HepG2 (cell line): Measurements from ENCODE around the gene SLTM. TPM values are rescaled to one million over a fixed set of nuclear protein-coding genes. Genes with fewer than 3 reads are reported as not detected.

ENCODE experiments used
- ATF7 ChIP-seq, 2 experiments: fragments of 450-650 bp in 1 of 2; sonication (generic) in 1 of 2; formaldehyde crosslinking in 1 of 2; IDR thresholded peaks; 2 replicates each; pipeline versions ENCODE4 v1.4.0 to v1.6.1; 2016 to 2020; ENCODE audit warnings: antibody characterized with exemption in 1 of 2, mild to moderate bottlenecking in 1 of 2, missing genetic modification reagents in 1 of 2
- GABPA ChIP-seq, 2 experiments: IDR thresholded peaks; 2 replicates each; pipeline ENCODE4 v1.6.1; 2011 to 2016; ENCODE audit warnings: low read depth in 2 of 2, low read length in 1 of 2, missing biosample characterization in 1 of 2, missing genetic modification characterization in 1 of 2
- HNF4A ChIP-seq: sonication (generic); formaldehyde crosslinking; IDR thresholded peaks from 2 replicates; pipeline ENCODE4 v1.4.0; 2020; ENCODE audit warnings: missing genetic modification reagents
- JDP2 ChIP-seq: sonication (generic); formaldehyde crosslinking; IDR thresholded peaks from 2 replicates; pipeline ENCODE4 v1.8.1; 2022; ENCODE audit warnings: missing genetic modification reagents, borderline replicate concordance
- MIER2 ChIP-seq: IDR thresholded peaks from 2 replicates; pipeline ENCODE4 v1.6.1; 2016; ENCODE audit warnings: missing biosample characterization, missing genetic modification reagents
- NFIC ChIP-seq: IDR thresholded peaks from 2 replicates; pipeline ENCODE4 v1.6.1; 2012; ENCODE audit warnings: mild to moderate bottlenecking, low read length, inconsistent platforms
- NR3C1 ChIP-seq: sonication (generic); formaldehyde crosslinking; IDR thresholded peaks from 2 replicates; pipeline ENCODE4 v1.4.0; 2020; ENCODE audit warnings: missing genetic modification reagents
- NRL ChIP-seq: sonication (generic); formaldehyde crosslinking; IDR thresholded peaks from 2 replicates; pipeline ENCODE4 v1.5.0; 2020; ENCODE audit warnings: missing genetic modification reagents, mild to moderate bottlenecking, moderate library complexity, borderline replicate concordance
- PAWR ChIP-seq: sonication (generic); formaldehyde crosslinking; IDR thresholded peaks from 2 replicates; pipeline ENCODE4 v1.4.0; 2020; ENCODE audit warnings: missing genetic modification reagents, mild to moderate bottlenecking, borderline replicate concordance
- RAD21 ChIP-seq: fragments of 450-650 bp; formaldehyde crosslinking; IDR thresholded peaks from 2 replicates; pipeline ENCODE4 v1.5.0; 2020; ENCODE audit warnings: mild to moderate bottlenecking
- RFX5 ChIP-seq: IDR thresholded peaks from 2 replicates; pipeline ENCODE4 v1.6.1; 2011; ENCODE audit warnings: low read depth, low read length, improper control_type of control experiment
- TCF12 ChIP-seq, 2 experiments: fragments of 450-650 bp in 1 of 2; sonication (generic) in 1 of 2; formaldehyde crosslinking in 1 of 2; IDR thresholded peaks; 2 replicates each; pipeline versions ENCODE4 v1.6.1 to v1.8.0; 2017 to 2022; ENCODE audit warnings: antibody characterized with exemption in 1 of 2, mild to moderate bottlenecking in 1 of 2, missing genetic modification reagents in 1 of 2, moderate library complexity in 1 of 2
- TEAD3 ChIP-seq: optimal IDR thresholded peaks from 2 replicates; pipeline ENCODE3; 2016; ENCODE audit warnings: borderline replicate concordance
- ZFP37 ChIP-seq: sonication (generic); formaldehyde crosslinking; IDR thresholded peaks from 2 replicates; pipeline ENCODE4 v1.4.0; 2020; ENCODE audit warnings: missing genetic modification reagents, borderline replicate concordance
- ZFP62 ChIP-seq: sonication (generic); formaldehyde crosslinking; IDR thresholded peaks from 2 replicates; pipeline ENCODE4 v1.4.0; 2020; ENCODE audit warnings: missing genetic modification reagents
- ZFP82 ChIP-seq: sonication (generic); formaldehyde crosslinking; IDR thresholded peaks from 2 replicates; pipeline ENCODE4 v1.5.1; 2020; ENCODE audit warnings: mild to moderate bottlenecking, missing genetic modification reagents, borderline replicate concordance
- ZNF33A ChIP-seq: sonication (generic); formaldehyde crosslinking; IDR thresholded peaks from 2 replicates; pipeline ENCODE4 v1.5.1; 2020; ENCODE audit warnings: missing genetic modification reagents, mild to moderate bottlenecking, moderate library complexity, borderline replicate concordance
- ZNF883 ChIP-seq: sonication (generic); formaldehyde crosslinking; IDR thresholded peaks from 2 replicates; pipeline ENCODE4 v1.5.1; 2020; ENCODE audit warnings: mild to moderate bottlenecking, missing genetic modification reagents; ENCODE audit errors: not compliant biosample characterization
- polyA plus RNA-seq, 8 experiments: library from polyadenylated mRNA; depleted of rRNA in 3 of 8; stranded (reverse) in 7 of 8; unstranded in 1 of 8; fragments of >200 nt; fragmentation: Illumina TruSeq in 4 of 8; extraction: Trizol in 4 of 8; gene quantifications; 2 replicates each; pipeline versions ENCODE4 v1.2.1 to v1.2.3, GENCODE V29; 2011 to 2016; ENCODE audit warnings: low read depth in 4 of 8, missing spikeins in 1 of 8, mixed read lengths in 1 of 8; ENCODE audit not compliant: insufficient read depth in 1 of 8
- total RNA-seq, 5 experiments: library from RNA; depleted of rRNA; stranded (reverse); fragments of >200 nt; fragmentation: Illumina TruSeq; extraction: Trizol; gene quantifications; 2 replicates each; pipeline ENCODE4 v1.2.3, GENCODE V29; 2016; ENCODE audit warnings: low read depth in 1 of 5
- TF ChIP-seq, protein P1 (sequence below): IDR thresholded peaks from 2 replicates; pipeline ENCODE4 v1.6.1; 2016
- TF ChIP-seq, protein P2 (sequence below): IDR thresholded peaks from 2 replicates; pipeline ENCODE4 v1.6.1; 2016; ENCODE audit warnings: missing compliant biosample characterization, missing genetic modification reagents, borderline replicate concordance
- TF ChIP-seq, protein P3 (sequence below): sonication (generic); formaldehyde crosslinking; IDR thresholded peaks from 2 replicates; pipeline ENCODE4 v1.5.0; 2020; ENCODE audit warnings: missing genetic modification reagents
- TF ChIP-seq, protein P4 (sequence below): sonication (generic); formaldehyde crosslinking; IDR thresholded peaks from 2 replicates; pipeline ENCODE4 v1.8.1; 2023; ENCODE audit warnings: missing genetic modification reagents, inconsistent platforms, borderline replicate concordance

Gene SLTM
- total and polyA plus RNA-seq, 2 of the 13 experiments (the other 11 are each of a cell fraction or from before 2014, with no cell fraction given): 22.0 to 64.2 TPM

DNA sequence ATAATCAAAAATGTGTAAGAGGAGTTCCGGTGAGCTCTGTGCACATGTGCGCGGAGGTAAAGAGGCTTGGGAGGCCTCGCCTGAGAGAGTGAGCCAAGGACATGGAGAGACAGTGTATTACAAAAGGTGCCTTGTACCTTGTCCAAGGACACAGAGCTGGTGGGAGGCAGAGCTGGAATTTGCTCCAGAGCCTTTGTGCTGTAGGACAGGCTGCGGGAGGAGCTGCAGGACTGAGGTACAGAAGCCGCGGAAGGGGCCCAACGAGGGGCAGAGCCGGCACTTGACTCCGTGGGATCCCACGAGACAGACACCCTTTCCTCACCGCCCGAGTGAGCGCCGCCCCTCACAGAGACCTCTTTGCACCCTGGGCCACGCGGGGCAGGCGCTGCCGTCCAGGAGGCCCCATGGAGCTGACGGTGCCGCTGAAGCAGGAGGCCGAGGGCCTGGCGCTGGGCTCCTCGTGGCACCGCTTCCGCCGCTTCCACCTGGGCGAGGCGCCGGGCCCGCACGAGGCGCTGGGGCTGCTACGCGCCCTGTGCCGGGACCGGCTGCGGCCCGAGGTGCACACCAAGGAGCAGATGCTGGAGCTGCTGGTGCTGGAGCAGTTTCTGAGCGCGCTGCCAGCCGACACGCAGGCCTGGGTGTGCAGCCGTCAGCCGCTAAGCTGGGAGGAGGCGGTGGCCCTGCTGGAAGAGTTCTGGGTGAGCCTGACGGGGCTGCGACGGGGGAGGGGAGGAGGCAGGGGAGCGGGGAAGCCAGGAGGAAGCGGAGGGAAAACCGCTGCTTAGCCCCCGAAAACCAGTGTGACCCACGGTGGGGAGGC, 68.7 kb downstream of the SLTM start (continued):
- TF ChIP-seq PAWR (CRISPR knock-in tag): no peak
- TF ChIP-seq, protein P1, sequence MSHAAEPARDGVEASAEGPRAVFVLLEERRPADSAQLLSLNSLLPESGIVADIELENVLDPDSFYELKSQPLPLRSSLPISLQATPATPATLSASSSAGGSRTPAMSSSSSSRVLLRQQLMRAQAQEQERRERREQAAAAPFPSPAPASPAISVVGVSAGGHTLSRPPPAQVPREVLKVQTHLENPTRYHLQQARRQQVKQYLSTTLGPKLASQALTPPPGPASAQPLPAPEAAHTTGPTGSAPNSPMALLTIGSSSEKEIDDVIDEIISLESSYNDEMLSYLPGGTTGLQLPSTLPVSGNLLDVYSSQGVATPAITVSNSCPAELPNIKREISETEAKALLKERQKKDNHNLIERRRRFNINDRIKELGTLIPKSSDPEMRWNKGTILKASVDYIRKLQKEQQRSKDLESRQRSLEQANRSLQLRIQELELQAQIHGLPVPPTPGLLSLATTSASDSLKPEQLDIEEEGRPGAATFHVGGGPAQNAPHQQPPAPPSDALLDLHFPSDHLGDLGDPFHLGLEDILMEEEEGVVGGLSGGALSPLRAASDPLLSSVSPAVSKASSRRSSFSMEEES (CRISPR knock-in tag): no peak; the same call in 1 of the 2 replicates
- peak; percentile 71 for TF ChIP-seq RAD21 (CRISPR knock-in tag)
- TF ChIP-seq MIER2: no peak
- TF ChIP-seq ZFP82 (CRISPR knock-in tag): peak; percentile 73; the same call in 1 of the 2 replicates
- peak; percentile 87 for TF ChIP-seq NRL
- no peak for TF ChIP-seq NR3C1 (CRISPR knock-in tag)
- TF ChIP-seq RFX5: no peak
- no peak for TF ChIP-seq TCF12 (IDR thresholded peaks at IDR 0.05)
- 0 out of 2 replicates have a peak, but pooled peaks have one; percentile 60 for TF ChIP-seq TCF12 (CRISPR knock-in tag; IDR thresholded peaks at IDR 0.05)
- peak; percentile 91 for TF ChIP-seq TEAD3
- no peak for TF ChIP-seq JDP2 (CRISPR knock-in tag)
- no peak for TF ChIP-seq ZNF883 (CRISPR knock-in tag)
- no peak for TF ChIP-seq GABPA (IDR thresholded peaks at IDR 0.05; ENCODE audit: low read depth, low read length)
- TF ChIP-seq GABPA (CRISPR knock-in tag; IDR thresholded peaks at IDR 0.05; ENCODE audit: low read depth): peak; percentile 40
- no peak for TF ChIP-seq ATF7 (IDR thresholded peaks at IDR 0.05)
- no peak; the same call in 1 of the 2 replicates for TF ChIP-seq ATF7 (CRISPR knock-in tag; IDR thresholded peaks at IDR 0.05)
- peak; percentile 95 for TF ChIP-seq HNF4A (CRISPR knock-in tag)
- no peak for TF ChIP-seq ZFP62
- TF ChIP-seq, protein P2, sequence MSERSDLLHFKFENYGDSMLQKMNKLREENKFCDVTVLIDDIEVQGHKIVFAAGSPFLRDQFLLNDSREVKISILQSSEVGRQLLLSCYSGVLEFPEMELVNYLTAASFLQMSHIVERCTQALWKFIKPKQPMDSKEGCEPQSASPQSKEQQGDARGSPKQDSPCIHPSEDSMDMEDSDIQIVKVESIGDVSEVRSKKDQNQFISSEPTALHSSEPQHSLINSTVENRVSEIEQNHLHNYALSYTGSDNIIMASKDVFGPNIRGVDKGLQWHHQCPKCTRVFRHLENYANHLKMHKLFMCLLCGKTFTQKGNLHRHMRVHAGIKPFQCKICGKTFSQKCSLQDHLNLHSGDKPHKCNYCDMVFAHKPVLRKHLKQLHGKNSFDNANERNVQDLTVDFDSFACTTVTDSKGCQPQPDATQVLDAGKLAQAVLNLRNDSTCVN (CRISPR knock-in tag): peak; percentile 85; the same call in 1 of the 2 replicates
- TF ChIP-seq, protein P3, sequence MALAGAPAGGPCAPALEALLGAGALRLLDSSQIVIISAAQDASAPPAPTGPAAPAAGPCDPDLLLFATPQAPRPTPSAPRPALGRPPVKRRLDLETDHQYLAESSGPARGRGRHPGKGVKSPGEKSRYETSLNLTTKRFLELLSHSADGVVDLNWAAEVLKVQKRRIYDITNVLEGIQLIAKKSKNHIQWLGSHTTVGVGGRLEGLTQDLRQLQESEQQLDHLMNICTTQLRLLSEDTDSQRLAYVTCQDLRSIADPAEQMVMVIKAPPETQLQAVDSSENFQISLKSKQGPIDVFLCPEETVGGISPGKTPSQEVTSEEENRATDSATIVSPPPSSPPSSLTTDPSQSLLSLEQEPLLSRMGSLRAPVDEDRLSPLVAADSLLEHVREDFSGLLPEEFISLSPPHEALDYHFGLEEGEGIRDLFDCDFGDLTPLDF (CRISPR knock-in tag): no peak
- TF ChIP-seq NFIC: no peak
- TF ChIP-seq, protein P4, sequence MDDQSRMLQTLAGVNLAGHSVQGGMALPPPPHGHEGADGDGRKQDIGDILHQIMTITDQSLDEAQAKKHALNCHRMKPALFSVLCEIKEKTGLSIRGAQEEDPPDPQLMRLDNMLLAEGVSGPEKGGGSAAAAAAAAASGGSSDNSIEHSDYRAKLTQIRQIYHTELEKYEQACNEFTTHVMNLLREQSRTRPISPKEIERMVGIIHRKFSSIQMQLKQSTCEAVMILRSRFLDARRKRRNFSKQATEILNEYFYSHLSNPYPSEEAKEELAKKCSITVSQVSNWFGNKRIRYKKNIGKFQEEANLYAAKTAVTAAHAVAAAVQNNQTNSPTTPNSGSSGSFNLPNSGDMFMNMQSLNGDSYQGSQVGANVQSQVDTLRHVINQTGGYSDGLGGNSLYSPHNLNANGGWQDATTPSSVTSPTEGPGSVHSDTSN (CRISPR knock-in tag): no peak
- peak; percentile 73; the same call in 1 of the 2 replicates for TF ChIP-seq ZFP37 (CRISPR knock-in tag)
- no peak for TF ChIP-seq ZNF33A (CRISPR knock-in tag)
